ENCODE results near the gene GNPTG. TPM values are rescaled to one million over a fixed set of nuclear protein-coding genes. Genes with fewer than 3 reads are reported as not detected.

GNPTG gene
- total and polyA plus RNA-seq, 5 donors, result 39.7 to 47.1 (median 43.5) TPM

DNA sequence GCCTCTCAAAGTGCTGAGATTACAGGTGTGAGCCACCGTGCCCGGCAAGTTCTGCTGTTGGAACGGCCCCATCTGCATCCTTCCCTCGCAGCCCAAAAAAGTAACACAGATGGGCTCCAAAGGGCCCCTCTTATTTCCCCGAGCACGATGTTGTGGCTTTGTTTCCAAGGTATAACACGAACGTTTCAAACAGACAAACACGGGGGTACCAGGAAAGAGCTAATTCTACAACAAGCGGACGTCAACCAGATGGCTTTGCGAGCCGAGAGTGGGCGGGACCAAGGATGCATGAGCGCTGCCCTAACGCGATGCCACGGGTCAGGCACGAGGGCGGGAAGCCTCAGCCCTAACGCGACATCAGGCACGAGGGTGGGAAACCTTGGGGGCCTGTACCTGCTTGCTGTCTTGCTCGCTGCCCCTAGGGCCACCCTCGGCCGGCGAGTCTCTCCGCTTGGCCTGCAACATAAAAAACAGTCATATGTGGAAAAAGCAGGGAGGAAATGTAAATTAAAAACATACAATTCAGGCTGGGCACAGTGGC lies 38.6 kb downstream of the GNPTG start:
- WGBS, result 86% methylated on average over 28 of the region's 28 CpGs
- H3K4me1 ChIP-seq (ENCODE audit: control insufficient read depth, insufficient read depth, low read length), result no peaks in the 10 kb centered on the region
- intact Hi-C loops (cut with DNase I), result loop anchor here in 1 of 4 donors (10.0 kb wide), 1 partner anchor 56 kb away; the partner anchor contains the start of gene BAIAP3
- H3K27me3 ChIP-seq (ENCODE audit: control insufficient read depth, insufficient read depth), result no peaks in the 10 kb centered on the region
- DNase-seq (no peak), ATAC-seq (no peak)
- no peak overlapping the region for H3K4me3 ChIP-seq (ENCODE audit: low read length)
- H3K9me3 ChIP-seq (ENCODE audit: control insufficient read depth, low read length), result no peaks in the 10 kb centered on the region
- no peak overlapping the region for H3K27ac ChIP-seq (ENCODE audit: low read length)

DNA sequence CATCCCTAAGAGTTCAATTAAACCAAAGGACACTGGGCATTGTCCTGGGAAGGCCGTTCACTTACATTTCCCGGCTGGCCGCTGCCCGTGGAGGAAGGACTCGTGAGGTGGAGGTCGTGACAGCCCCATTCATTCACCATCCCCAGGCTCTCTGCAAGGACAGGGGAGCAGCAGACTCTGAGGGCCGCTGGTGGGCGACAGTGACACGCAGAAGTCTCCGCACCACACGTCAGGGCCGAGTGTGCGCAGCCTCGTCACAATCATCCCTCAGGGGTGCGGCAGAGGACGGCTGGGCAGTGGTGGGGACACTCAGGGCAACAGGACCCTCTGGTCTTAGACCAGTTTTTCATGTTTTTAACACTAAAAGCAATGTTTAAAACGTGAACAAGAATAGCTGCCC lies 41.1 kb downstream of the GNPTG start:
- 93% methylated on average over 17 of the region's 17 CpGs for WGBS
- Histone ChIP-seq H3K27ac (ENCODE audit: low read length) (no peak overlapping the region), H3K4me1 (ENCODE audit: control insufficient read depth, insufficient read depth, low read length) (no peaks in the 10 kb centered on the region), H3K4me3 (ENCODE audit: low read length) (no peak overlapping the region), H3K9me3 (ENCODE audit: control insufficient read depth, low read length) (no peaks in the 10 kb centered on the region), H3K27me3 (ENCODE audit: control insufficient read depth, insufficient read depth) (no peaks in the 10 kb centered on the region)
- ATAC-seq (no peak), DNase-seq (no peak)
- intact Hi-C loops (cut with DNase I), result loop anchor here in 1 of 4 donors (10.0 kb wide), 1 partner anchor 58 kb away; the partner anchor contains the start of gene BAIAP3

DNA sequence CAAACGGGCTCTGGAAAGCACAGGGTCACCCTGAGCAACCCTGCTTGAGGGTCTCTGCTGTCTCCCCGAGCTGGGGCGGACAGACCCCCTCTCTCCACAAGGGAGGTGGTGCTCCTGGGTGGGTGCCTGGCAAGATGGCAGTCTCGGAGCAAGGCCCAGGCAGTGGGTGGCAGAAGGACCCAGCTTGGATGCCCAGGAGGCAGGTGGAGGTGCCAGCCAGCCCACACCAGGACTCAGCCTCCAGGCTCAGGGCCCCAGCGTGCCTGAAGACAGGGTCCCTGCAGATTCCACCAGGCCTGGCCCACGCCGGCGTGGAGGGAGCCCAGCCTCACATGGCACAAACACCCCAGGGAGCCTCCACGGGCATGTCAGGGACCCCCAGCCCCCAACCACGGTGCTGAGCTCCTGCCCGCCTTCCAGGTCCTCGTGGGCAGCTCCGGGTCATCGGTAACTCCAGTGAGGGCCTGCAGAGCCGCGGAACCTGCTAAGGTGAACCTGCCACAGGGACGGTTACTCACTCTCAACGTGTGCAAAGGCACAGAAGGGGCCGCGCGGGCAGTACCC lies 42.0 kb downstream of the GNPTG start:
- DNase-seq, result peak in 1 of 3 donors; percentile 59
- Histone ChIP-seq H3K27me3 (ENCODE audit: control insufficient read depth, insufficient read depth) (no peaks in the 10 kb centered on the region), H3K9me3 (ENCODE audit: control insufficient read depth, low read length) (no peaks in the 10 kb centered on the region), H3K4me1 (ENCODE audit: control insufficient read depth, insufficient read depth, low read length) (no peaks in the 10 kb centered on the region), H3K27ac (ENCODE audit: low read length) (no peak overlapping the region), H3K4me3 (ENCODE audit: low read length) (no peak overlapping the region)
- WGBS, result 96% methylated on average over 21 of the region's 21 CpGs
- intact Hi-C loops (cut with DNase I), result loop anchor here in 1 of 4 donors (10.0 kb wide), 1 partner anchor 59 kb away; the partner anchor contains the start of gene BAIAP3
- ATAC-seq, result peak in 1 of 2 donors; percentile 20

DNA sequence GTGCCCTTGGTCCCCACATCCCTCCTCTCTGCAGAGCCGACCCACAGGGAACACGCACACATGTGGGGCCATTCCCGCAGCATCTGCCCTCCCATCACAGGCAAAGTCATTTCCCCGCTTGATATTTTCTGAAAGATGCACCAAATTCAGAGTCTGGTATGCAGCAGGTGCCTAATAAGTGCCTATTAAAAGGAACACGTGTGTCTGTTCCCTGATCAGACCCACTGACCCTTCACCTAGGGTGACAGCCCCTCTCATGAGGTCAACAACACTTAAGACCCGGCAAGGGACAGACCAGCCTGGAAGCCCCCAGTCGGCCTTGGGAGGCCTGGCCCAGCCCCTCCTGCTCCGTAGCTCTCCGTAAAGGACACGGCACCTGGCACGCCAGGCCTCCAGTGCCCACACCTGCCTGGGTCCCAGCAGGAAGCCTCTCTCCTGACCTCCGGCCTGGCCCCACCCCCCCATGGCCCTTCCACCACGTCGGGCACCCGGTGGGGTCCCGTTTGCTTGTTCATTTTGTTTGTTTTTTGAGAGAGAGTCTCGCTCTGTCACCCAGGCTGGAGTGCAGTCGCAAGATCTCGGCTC lies 42.7 kb downstream of the GNPTG start:
- Histone ChIP-seq H3K27ac (ENCODE audit: low read length) (no peak overlapping the region), H3K4me3 (ENCODE audit: low read length) (no peak overlapping the region), H3K4me1 (ENCODE audit: control insufficient read depth, insufficient read depth, low read length) (no peaks in the 10 kb centered on the region), H3K27me3 (ENCODE audit: control insufficient read depth, insufficient read depth) (no peaks in the 10 kb centered on the region), H3K9me3 (ENCODE audit: control insufficient read depth, low read length) (no peaks in the 10 kb centered on the region)
- intact Hi-C loops (cut with DNase I), result loop anchor here in 1 of 4 donors (10.0 kb wide), 1 partner anchor 60 kb away; the partner anchor contains the start of gene BAIAP3
- no peak for ATAC-seq
- WGBS, result 89% methylated on average over 19 of the region's 19 CpGs
- no peak for DNase-seq

DNA sequence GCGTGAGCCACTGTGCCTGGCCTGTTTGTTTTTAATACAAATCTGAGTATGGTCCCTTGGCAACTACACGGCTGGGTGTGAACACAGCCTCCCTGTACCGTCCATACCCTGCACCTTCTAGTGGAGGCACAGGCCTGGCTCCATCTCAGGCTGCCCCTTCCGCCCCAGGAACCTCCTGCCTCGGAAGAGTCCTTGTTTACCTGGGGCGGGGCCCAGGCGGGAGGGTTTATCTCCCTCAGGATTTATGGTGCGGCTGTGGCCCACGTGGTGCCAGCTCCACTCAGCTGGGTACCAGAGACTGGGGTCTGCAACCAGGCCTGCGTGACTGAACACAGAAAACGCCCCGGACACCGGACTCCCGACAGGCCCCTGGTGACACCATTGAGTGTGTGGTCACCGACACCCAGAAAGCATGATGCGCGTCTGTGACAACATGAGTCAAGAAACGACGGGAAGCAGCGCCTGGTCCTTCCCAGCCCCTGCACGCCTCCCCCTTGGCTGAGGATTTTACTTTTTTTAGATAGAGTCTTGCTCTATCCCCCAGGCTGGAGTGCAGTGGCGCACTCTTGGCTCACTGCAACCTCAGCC lies 43.8 kb downstream of the GNPTG start:
- ATAC-seq (no peak), DNase-seq (no peak)
- intact Hi-C loops (cut with DNase I), result loop anchor here in 1 of 4 donors (10.0 kb wide), 1 partner anchor 61 kb away; the partner anchor contains the start of gene BAIAP3
- WGBS, result 92% methylated on average over 22 of the region's 22 CpGs
- H3K27me3 ChIP-seq (ENCODE audit: control insufficient read depth, insufficient read depth), result no peaks in the 10 kb centered on the region
- H3K27ac ChIP-seq (ENCODE audit: low read length), result no peak overlapping the region
- H3K9me3 ChIP-seq (ENCODE audit: control insufficient read depth, low read length), result no peaks in the 10 kb centered on the region
- H3K4me1 ChIP-seq (ENCODE audit: control insufficient read depth, insufficient read depth, low read length), result no peaks in the 10 kb centered on the region
- no peak overlapping the region for H3K4me3 ChIP-seq (ENCODE audit: low read length)

DNA sequence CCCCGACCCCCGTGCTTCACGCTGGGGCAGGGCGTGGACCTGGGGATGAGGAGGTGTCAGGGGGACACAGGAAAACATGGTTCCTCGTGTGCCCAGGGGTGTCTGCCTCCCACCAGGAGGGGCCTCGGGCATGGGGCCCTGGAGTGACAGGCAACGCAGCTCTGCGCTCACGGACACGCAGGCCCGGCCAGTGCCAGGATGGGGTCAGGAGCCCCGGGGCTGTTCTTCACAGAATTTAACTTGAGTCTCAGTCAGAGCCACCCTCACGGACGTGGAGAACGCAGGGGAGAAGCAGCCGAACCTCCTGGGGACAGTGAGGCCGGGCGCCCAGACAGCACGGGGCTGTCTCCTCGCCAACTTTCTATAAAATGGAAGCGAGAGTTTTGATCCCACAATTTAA lies 46.0 kb downstream of the GNPTG start:
- Histone ChIP-seq H3K4me3 (ENCODE audit: low read length) (no peak overlapping the region), H3K27ac (ENCODE audit: low read length) (no peak overlapping the region), H3K27me3 (ENCODE audit: control insufficient read depth, insufficient read depth) (no peaks in the 10 kb centered on the region), H3K4me1 (ENCODE audit: control insufficient read depth, insufficient read depth, low read length) (no peaks in the 10 kb centered on the region), H3K9me3 (ENCODE audit: control insufficient read depth, low read length) (no peaks in the 10 kb centered on the region)
- WGBS, result 91% methylated on average over 21 of the region's 21 CpGs
- intact Hi-C loops (cut with DNase I), result loop anchor here in 1 of 4 donors (10.0 kb wide), 1 partner anchor 63 kb away; the partner anchor contains the start of gene BAIAP3
- ATAC-seq (no peak), DNase-seq (no peak)

DNA sequence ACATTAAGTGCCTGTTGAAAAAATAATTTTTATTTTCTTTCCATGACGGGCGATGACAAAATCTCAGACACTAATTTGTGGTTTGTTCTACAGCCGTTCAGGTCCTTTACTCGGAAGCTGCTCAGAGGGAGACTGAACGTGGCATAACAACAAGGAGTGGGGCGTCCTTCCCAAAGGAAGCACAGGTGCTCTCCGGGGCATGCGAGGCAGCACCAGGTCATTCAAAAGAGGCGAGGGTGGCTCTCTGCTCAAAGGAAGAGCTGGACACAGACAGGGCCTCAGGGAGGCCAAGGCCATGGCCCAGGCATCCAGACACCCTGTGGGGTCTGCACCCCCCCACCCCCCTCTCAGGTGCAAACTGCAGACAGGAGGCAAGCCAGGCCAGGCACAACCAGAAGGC lies 46.6 kb downstream of the GNPTG start:
- no peak overlapping the region for H3K4me3 ChIP-seq (ENCODE audit: low read length)

DNA sequence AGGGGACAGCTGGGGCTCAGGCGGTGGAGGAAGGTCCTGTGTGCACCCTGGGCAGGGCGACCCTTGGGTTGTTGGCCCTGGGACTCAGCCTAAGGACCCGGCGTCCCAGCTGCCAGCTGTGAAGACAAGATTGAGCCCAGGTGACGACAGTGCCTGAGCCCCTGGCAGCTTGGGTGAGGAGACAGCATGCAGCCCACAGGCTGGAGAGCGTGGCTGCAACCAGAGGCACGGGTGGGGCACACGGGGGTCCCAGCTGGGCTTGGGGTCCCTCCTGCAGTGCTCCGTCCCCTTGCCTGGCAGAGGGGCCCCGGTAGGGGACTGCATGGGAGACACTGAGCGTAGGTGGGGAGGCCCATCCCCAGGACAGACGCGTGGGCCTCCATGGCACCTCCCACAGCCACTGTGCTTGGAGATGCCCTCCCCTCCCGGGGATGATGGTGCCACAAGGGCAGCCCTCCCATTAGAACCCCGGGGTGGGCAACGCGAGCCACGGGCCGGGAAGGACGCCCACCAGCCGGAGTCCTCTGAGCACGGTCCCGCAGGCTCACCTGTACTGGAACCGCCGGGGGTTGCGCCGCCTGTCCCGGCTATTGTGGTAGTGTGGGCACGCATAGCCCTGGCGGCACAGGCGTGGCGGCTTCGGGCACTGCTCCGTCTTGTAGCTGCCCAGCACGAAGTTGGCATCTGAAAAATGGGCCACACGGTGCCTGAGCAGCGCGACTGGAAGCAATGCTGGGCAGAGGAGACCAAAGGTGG lies 47.3 kb downstream of the GNPTG start:
- DNase-seq (no peak), ATAC-seq (peak; percentile 10 to 31)
- Histone ChIP-seq H3K4me3 (ENCODE audit: low read length) (no peak overlapping the region), H3K9me3 (ENCODE audit: control insufficient read depth, low read length) (no peaks in the 10 kb centered on the region), H3K27me3 (ENCODE audit: control insufficient read depth, insufficient read depth) (no peaks in the 10 kb centered on the region), H3K4me1 (ENCODE audit: control insufficient read depth, insufficient read depth, low read length) (no peaks in the 10 kb centered on the region), H3K27ac (ENCODE audit: low read length) (no peak overlapping the region)
- WGBS, result 95% methylated on average over 38 of the region's 38 CpGs
- intact Hi-C loops (cut with DNase I), result loop anchor here in 1 of 4 donors (10.0 kb wide), 1 partner anchor 64 kb away; the partner anchor contains the start of gene BAIAP3

More for the DNA sequence above, 46.6 kb downstream of the GNPTG start:
- Histone ChIP-seq H3K27ac (ENCODE audit: low read length) (no peak overlapping the region), H3K27me3 (ENCODE audit: control insufficient read depth, insufficient read depth) (no peaks in the 10 kb centered on the region), H3K9me3 (ENCODE audit: control insufficient read depth, low read length) (no peaks in the 10 kb centered on the region), H3K4me1 (ENCODE audit: control insufficient read depth, insufficient read depth, low read length) (no peaks in the 10 kb centered on the region)
- 94% methylated on average over 9 of the region's 9 CpGs for WGBS
- intact Hi-C loops (cut with DNase I), result loop anchor here in 1 of 4 donors (10.0 kb wide), 1 partner anchor 64 kb away; the partner anchor contains the start of gene BAIAP3
- DNase-seq (no peak), ATAC-seq (no peak)

DNA sequence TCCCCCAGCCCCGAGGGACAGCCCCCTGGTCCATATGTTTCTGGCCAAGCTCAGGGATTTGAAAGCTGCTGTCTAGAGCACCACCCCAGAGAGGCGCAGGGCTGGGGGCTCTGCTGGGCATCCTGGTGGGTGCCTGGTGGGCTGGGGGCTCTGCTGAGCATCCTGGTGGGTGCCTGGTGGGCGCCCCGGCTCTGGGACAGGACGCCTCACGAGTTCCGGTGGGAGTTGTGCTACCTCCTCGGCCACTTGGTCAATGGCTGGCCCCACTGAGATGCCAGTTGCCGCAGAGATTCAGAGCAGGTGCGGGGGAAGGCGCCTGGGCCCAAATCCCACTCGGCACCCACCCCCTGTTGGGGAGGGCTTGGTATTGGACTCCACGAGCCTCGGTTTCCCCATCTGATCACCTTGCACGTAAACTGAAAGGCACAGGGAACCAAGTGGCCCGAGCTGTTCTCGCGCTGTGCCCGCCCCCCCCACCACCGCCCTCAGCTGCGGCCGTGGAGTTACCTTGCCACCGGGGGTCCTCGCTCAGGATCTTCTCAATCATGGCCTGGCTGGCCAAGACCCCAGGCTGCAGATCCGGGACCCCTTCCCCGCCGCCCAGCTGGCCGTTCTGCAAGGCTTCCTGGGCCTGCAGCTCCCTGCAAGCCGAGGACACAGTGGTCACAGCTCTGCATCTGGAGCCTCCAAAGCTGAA lies 49.5 kb downstream of the GNPTG start:
- Histone ChIP-seq H3K4me1 (ENCODE audit: control insufficient read depth, insufficient read depth, low read length) (no peaks in the 10 kb centered on the region), H3K9me3 (ENCODE audit: control insufficient read depth, low read length) (no peaks in the 10 kb centered on the region), H3K27ac (ENCODE audit: low read length) (no peak overlapping the region), H3K4me3 (ENCODE audit: low read length) (no peak overlapping the region), H3K27me3 (ENCODE audit: control insufficient read depth, insufficient read depth) (no peaks in the 10 kb centered on the region)
- DNase-seq, result no peak
- WGBS, result 90% methylated on average over 29 of the region's 29 CpGs
- intact Hi-C loops (cut with DNase I), result no loop called here
- no peak for ATAC-seq

DNA sequence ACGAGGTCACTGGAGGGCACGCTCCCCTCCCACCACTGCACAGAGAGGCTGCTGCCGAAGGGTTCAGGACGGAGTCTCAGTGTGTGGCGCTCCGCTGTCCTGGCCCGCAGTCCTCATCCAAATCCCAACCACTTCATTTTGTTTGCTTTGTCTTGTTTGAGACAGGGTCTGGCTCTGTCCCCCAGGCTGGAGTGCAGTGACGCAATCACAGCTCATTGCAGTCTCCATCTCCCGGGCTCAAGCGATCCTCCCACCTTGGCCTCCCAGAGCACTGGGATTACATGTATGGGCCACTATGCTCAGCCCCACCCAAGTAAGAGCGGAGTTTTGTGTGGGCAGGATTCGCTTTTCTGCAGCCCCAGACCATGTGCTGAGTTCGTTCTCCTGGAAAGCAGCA lies 50.0 kb downstream of the GNPTG start:
- H3K4me1 ChIP-seq (ENCODE audit: control insufficient read depth, insufficient read depth, low read length), result no peaks in the 10 kb centered on the region
- no peak overlapping the region for H3K4me3 ChIP-seq (ENCODE audit: low read length)
- intact Hi-C loops (cut with DNase I), result no loop called here
- no peak overlapping the region for H3K27ac ChIP-seq (ENCODE audit: low read length)
- ATAC-seq (no peak), DNase-seq (no peak)
- H3K27me3 ChIP-seq (ENCODE audit: control insufficient read depth, insufficient read depth), result no peaks in the 10 kb centered on the region
- 93% methylated on average over 13 of the region's 13 CpGs for WGBS
- H3K9me3 ChIP-seq (ENCODE audit: control insufficient read depth, low read length), result no peaks in the 10 kb centered on the region

Data from right cardiac atrium (tissue), 5 donors.